H1 (cell line): ENCODE data around the gene AEBP1.

Experiments
- BRCA1 ChIP-seq: IDR thresholded peaks from 2 replicates; pipeline ENCODE4 v1.6.1; 2012; ENCODE audit warnings: low read depth, low read length, improper control_type of control experiment
- CTCF ChIP-seq, 3 experiments: IDR thresholded peaks; 1 replicate in 2 of 3; 2 replicates in 1 of 3; pipeline versions ENCODE4 v1.5.1 to v1.6.1; 2011; ENCODE audit warnings: low read length in 3 of 3, mild to moderate bottlenecking in 3 of 3, inconsistent platforms in 2 of 3, low read depth in 1 of 3, moderate library complexity in 1 of 3; ENCODE audit not compliant: insufficient read depth in 1 of 3; ENCODE audit errors: control extremely low read depth in 1 of 3
- EP300 ChIP-seq, 2 experiments: IDR thresholded peaks; 1 replicate in 1 of 2; 2 replicates in 1 of 2; pipeline ENCODE4 v1.6.1; 2011 to 2012; ENCODE audit warnings: low read depth in 2 of 2, low read length in 2 of 2, mild to moderate bottlenecking in 2 of 2, borderline replicate concordance in 1 of 2, inconsistent platforms in 1 of 2, moderate library complexity in 1 of 2
- EZH2 ChIP-seq: fragments of 200-600 bp; sonication (generic); IDR thresholded peaks from 2 replicates; pipeline ENCODE4 v1.7.1; 2012; ENCODE audit warnings: low read depth, mild to moderate bottlenecking, moderate library complexity, low read length, inconsistent platforms; ENCODE audit not compliant: severe bottlenecking
- HDAC2 ChIP-seq, 2 experiments: fragments of 300-600 bp in 1 of 2; sonication (generic) in 1 of 2; IDR thresholded peaks; 2 replicates each; pipeline ENCODE4 v1.6.1; 2011 to 2012; ENCODE audit warnings: low read depth in 2 of 2, low read length in 2 of 2, mild to moderate bottlenecking in 2 of 2, moderate library complexity in 2 of 2, borderline replicate concordance in 1 of 2, inconsistent platforms in 1 of 2
- MAFK ChIP-seq: IDR thresholded peaks from 2 replicates; pipeline ENCODE4 v1.6.1; 2012; ENCODE audit warnings: low read depth, mild to moderate bottlenecking, improper control_type of control experiment, low read length
- POLR2A ChIP-seq, 2 experiments: IDR thresholded peaks; 1 replicate in 1 of 2; 2 replicates in 1 of 2; pipeline ENCODE4 v1.6.1; 2011; ENCODE audit warnings: low read depth in 2 of 2, low read length in 2 of 2, mild to moderate bottlenecking in 2 of 2; ENCODE audit errors: control extremely low read depth in 1 of 2
- POLR2AphosphoS5 ChIP-seq: IDR thresholded peaks from 2 replicates; pipeline ENCODE4 v1.6.1; 2011; ENCODE audit warnings: low read depth, low read length
- POU5F1 ChIP-seq: IDR thresholded peaks from 2 replicates; pipeline ENCODE4 v1.6.1; 2011; ENCODE audit warnings: low read depth, mild to moderate bottlenecking, low read length, moderate library complexity
- SIX5 ChIP-seq: IDR thresholded peaks from 2 replicates; pipeline ENCODE4 v1.6.1; 2011; ENCODE audit warnings: mild to moderate bottlenecking, low read depth, low read length
- SP1 ChIP-seq: IDR thresholded peaks from 2 replicates; pipeline ENCODE4 v1.6.1; 2011; ENCODE audit warnings: low read depth, low read length
- TEAD4 ChIP-seq: IDR thresholded peaks from 2 replicates; pipeline ENCODE4 v1.6.1; 2012; ENCODE audit warnings: low read depth, low read length, inconsistent platforms, mixed read lengths
- YY1 ChIP-seq: IDR thresholded peaks from 2 replicates; pipeline ENCODE4 v1.6.1; 2011; ENCODE audit warnings: low read depth, mild to moderate bottlenecking, low read length

- TF ChIP-seq CTCF (IDR thresholded peaks at IDR 0.05; ENCODE audit: control extremely low read depth in 1 of 3, insufficient read depth in 1 of 3, low read depth in 1 of 3, low read length in 3 of 3) (no peak), POU5F1 (no peak), POLR2A (IDR thresholded peaks at IDR 0.05; ENCODE audit: control extremely low read depth in 1 of 2, low read depth in 2 of 2, low read length in 2 of 2) (no peak), POLR2AphosphoS5 (no peak), SP1 (no peak), TEAD4 (no peak), HDAC2 (IDR thresholded peaks at IDR 0.05; ENCODE audit: borderline replicate concordance in 1 of 2, low read depth in 2 of 2, low read length in 2 of 2) (no peak), MAFK (no peak), SIX5 (no peak), BRCA1 (no peak), YY1 (no peak), EP300 (IDR thresholded peaks at IDR 0.05; ENCODE audit: borderline replicate concordance in 1 of 2, low read depth in 2 of 2, low read length in 2 of 2) (no peak), EZH2 (no peak)
Measured at GRCh38 chr7:44101303-44101965, 2.7 kb upstream of the AEBP1 start.
